ENCODE data around the gene SDR42E1. TPM values are rescaled to one million over a fixed set of nuclear protein-coding genes. Genes with fewer than 3 reads are reported as not detected.
A peak's percentile ranks its signal among the peaks of the same experiment; 100 is the strongest.

SDR42E1 gene
- total and polyA plus RNA-seq, 2 donors (not counting 3 experiments of a cell fraction or from before 2014, with no cell fraction given): 0.08 TPM; not detected in 1

DNA sequence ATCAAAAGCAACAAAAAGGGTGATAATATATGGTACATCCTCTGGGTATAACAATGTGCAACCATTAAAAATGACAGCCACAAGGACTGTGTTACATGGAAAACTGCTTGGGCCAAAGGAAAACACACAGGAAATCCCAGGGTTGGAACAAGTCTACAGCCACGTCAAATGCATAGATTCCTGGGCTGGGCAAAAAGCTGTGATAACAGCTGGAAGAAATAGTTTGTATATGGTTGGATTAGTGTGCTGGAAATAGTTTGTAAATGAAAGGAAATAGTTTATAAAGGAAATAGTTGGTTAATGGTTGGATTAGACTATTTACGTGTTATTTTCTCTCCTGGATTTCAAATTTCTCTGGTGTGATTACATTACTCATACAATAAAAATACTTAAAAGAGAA is 26.4 kb upstream of the SDR42E1 start:
- POLR2A ChIA-PET: no interaction called here
- Histone ChIP-seq H3K4me3 (replicated peaks in 1 of 3; ENCODE audit: insufficient read depth in 1 of 3, low read depth in 1 of 3, low read length in 3 of 3) (no peak overlapping the region), H3K27me3 (ENCODE audit: control insufficient read depth in 2 of 2, insufficient read depth in 2 of 2, low read length in 2 of 2) (peaks cover 0 to 9% of the 10 kb centered on the region in 2 experiments), H3K9me1 (replicated peaks; ENCODE audit: control insufficient read depth, extremely low read depth, insufficient read depth, low read length) (no peaks in the 10 kb centered on the region), H4K20me1 (replicated peaks; ENCODE audit: control insufficient read depth, extremely low read depth, insufficient read depth, low read length) (no peaks in the 10 kb centered on the region), H3K36me3 (ENCODE audit: control insufficient read depth in 2 of 2, extremely low read depth in 1 of 2, insufficient read depth in 2 of 2, low read length in 2 of 2) (no peaks in the 10 kb centered on the region), H3K9me3 (replicated peaks; ENCODE audit: control insufficient read depth, insufficient read depth, low read length) (no peaks in the 10 kb centered on the region), H3K79me2 (ENCODE audit: control insufficient read depth, insufficient read depth, low read length) (no peaks in the 10 kb centered on the region), H3K4me2 (ENCODE audit: insufficient read depth, low read length) (no peak overlapping the region), H3K27ac (ENCODE audit: insufficient read depth, low read depth, low read length) (no peak overlapping the region), H2AFZ (ENCODE audit: low read depth, low read length) (no peak overlapping the region), H3K4me1 (ENCODE audit: control insufficient read depth, extremely low read depth, insufficient read depth, low read length) (peaks cover 22% of the 10 kb centered on the region), H3K9ac (replicated peaks; ENCODE audit: extremely low read depth, insufficient read depth, low read length) (no peak overlapping the region)
- DNase-seq (ENCODE audit: low read depth, low spot score) (peak; percentile 40), FAIRE-seq (no peak)
- no TSS peak for BruUV-seq (replicated peaks)
- dilution Hi-C loops (cut with MboI; ENCODE audit: extremely low pct_ligation_motif_present, low sequenced_read_pairs) (no loop called here), intact Hi-C loops (cut with micrococcal nuclease) (no loop called here)
- TF ChIP-seq EZH2 (IDR thresholded peaks at IDR 0.05; ENCODE audit: borderline replicate concordance, low read depth, low read length, severe bottlenecking) (no peak), FOS (IDR thresholded peaks at IDR 0.05; ENCODE audit: borderline replicate concordance, insufficient read depth, low read length) (no peak), JUN (IDR thresholded peaks at IDR 0.05; ENCODE audit: borderline replicate concordance, insufficient read depth, insufficient read length, low read depth) (no peak), POLR2A (IDR thresholded peaks at IDR 0.05; ENCODE audit: low read depth, low read length) (no peak), GATA2 (IDR thresholded peaks at IDR 0.05; ENCODE audit: insufficient read depth, insufficient read length, low read depth, low read length) (no peak), POLR2AphosphoS5 (IDR thresholded peaks at IDR 0.05; ENCODE audit: insufficient read depth, low read depth, low read length) (no peak), MYC (IDR thresholded peaks at IDR 0.05; ENCODE audit: low read depth, low read length) (no peak)
- TF ChIP-seq, protein P1, sequence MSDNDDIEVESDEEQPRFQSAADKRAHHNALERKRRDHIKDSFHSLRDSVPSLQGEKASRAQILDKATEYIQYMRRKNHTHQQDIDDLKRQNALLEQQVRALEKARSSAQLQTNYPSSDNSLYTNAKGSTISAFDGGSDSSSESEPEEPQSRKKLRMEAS (IDR thresholded peaks at IDR 0.05; ENCODE audit: insufficient read depth, insufficient read length): no peak
- TF ChIP-seq, protein P2, sequence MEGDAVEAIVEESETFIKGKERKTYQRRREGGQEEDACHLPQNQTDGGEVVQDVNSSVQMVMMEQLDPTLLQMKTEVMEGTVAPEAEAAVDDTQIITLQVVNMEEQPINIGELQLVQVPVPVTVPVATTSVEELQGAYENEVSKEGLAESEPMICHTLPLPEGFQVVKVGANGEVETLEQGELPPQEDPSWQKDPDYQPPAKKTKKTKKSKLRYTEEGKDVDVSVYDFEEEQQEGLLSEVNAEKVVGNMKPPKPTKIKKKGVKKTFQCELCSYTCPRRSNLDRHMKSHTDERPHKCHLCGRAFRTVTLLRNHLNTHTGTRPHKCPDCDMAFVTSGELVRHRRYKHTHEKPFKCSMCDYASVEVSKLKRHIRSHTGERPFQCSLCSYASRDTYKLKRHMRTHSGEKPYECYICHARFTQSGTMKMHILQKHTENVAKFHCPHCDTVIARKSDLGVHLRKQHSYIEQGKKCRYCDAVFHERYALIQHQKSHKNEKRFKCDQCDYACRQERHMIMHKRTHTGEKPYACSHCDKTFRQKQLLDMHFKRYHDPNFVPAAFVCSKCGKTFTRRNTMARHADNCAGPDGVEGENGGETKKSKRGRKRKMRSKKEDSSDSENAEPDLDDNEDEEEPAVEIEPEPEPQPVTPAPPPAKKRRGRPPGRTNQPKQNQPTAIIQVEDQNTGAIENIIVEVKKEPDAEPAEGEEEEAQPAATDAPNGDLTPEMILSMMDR (IDR thresholded peaks at IDR 0.05; ENCODE audit: extremely low read depth in 1 of 2, insufficient read depth in 1 of 2, low read depth in 1 of 2, low read length in 2 of 2): no peak
- CTCF ChIA-PET: interaction anchor here (0.7 kb wide), 1 partner anchor 21 kb away, joined by 3 read pairs; no protein-coding TSS in a partner anchor
